Lung (tissue), 12 donors: Measurements from ENCODE around the gene PCDHGA1. TPM values are rescaled to one million over a fixed set of nuclear protein-coding genes. Genes with fewer than 3 reads are reported as not detected.
"Not testable (repeated sequence)": the region's sequence is repeated elsewhere in the genome, so short reads cannot be mapped to it uniquely, and the experiment has no call there.

Experiments
- ATAC-seq: fragments of 200-7000 bp; cut with Tn5 transposase; one replicate; pipeline ENCODE4 v1.9.1; 2020; ENCODE audit warnings: moderate number of reproducible peaks; ENCODE audit not compliant: insufficient read depth, low FRiP score
- DNase-seq, 3 donors: peaks; one replicate each; pipeline ENCODE4 v3.0.0-alpha.2; 2013 to 2017
- H3K27ac ChIP-seq, 2 donors: one replicate each; pipeline ENCODE4 v1.5.1; 2013; ENCODE audit warnings: mild to moderate bottlenecking in 2 of 2, moderate library complexity in 2 of 2, control low read depth in 1 of 2, inconsistent platforms in 1 of 2, low read depth in 1 of 2, low read length in 1 of 2
- H3K27me3 ChIP-seq, 3 donors: one replicate each; pipeline ENCODE4 v1.5.1; 2013; ENCODE audit warnings: low read length in 2 of 3; ENCODE audit not compliant: control insufficient read depth in 3 of 3, insufficient read depth in 3 of 3
- H3K36me3 ChIP-seq, 4 donors: one replicate each; pipeline ENCODE4 v1.5.1; 2013; ENCODE audit warnings: low read length in 4 of 4, mild to moderate bottlenecking in 1 of 4, moderate library complexity in 1 of 4; ENCODE audit not compliant: control insufficient read depth in 4 of 4, insufficient read depth in 4 of 4
- H3K4me1 ChIP-seq, 5 donors: one replicate each; pipeline ENCODE4 v1.5.1; 2013; ENCODE audit warnings: low read length in 5 of 5, mild to moderate bottlenecking in 2 of 5, moderate library complexity in 1 of 5; ENCODE audit not compliant: control insufficient read depth in 5 of 5, insufficient read depth in 5 of 5
- H3K4me3 ChIP-seq: one replicate; pipeline ENCODE4 v1.5.1; 2013; ENCODE audit warnings: mild to moderate bottlenecking, control low read depth, moderate library complexity
- H3K9ac ChIP-seq, 2 donors: one replicate each; pipeline ENCODE4 v1.5.1; 2013; ENCODE audit warnings: low read length in 2 of 2, control low read depth in 1 of 2; ENCODE audit not compliant: insufficient read depth in 1 of 2
- H3K9me3 ChIP-seq, 4 donors: one replicate each; pipeline ENCODE4 v1.5.1; 2013; ENCODE audit warnings: low read length in 3 of 4, mild to moderate bottlenecking in 1 of 4, moderate library complexity in 1 of 4; ENCODE audit not compliant: control insufficient read depth in 4 of 4, insufficient read depth in 3 of 4
- WGBS, 2 donors: extraction: QIAGEN DNeasy Blood & Tissue Kit; methylation state at CpG; one replicate each; pipeline ENCODE4 v1.1.7; 2013; 5-methylcytosine and 5-hydroxymethylcytosine counted together
- polyA plus RNA-seq, 2 donors: library from polyadenylated mRNA; stranded (reverse); fragments of 200-250 nt; gene quantifications; one replicate each; pipeline ENCODE4 v1.2.1, GENCODE V29; 2013
- total RNA-seq, 2 donors: library from RNA; depleted of rRNA in 1 of 2; stranded (reverse); fragments of >200 nt in 1 of 2; gene quantifications; one replicate each; pipeline ENCODE4 v1.2.1, GENCODE V29; 2014 to 2021
- TF ChIP-seq, protein P1 (sequence below): IDR thresholded peaks from 2 replicates; pipeline ENCODE4 v1.5.1; 2012; ENCODE audit warnings: mild to moderate bottlenecking; ENCODE audit errors: control extremely low read depth, extremely low read depth
- donor health status: control.
- donor health status: control.
- donor health status: Bipolar disorder and iron deficiency.
- donor health status: healthy.
- donor health status: DM: yes; HTN: yes; CAD: no.

PCDHGA1 gene
- total and polyA plus RNA-seq, 4 donors = 0.15 to 0.71 (median 0.36) TPM

DNA sequence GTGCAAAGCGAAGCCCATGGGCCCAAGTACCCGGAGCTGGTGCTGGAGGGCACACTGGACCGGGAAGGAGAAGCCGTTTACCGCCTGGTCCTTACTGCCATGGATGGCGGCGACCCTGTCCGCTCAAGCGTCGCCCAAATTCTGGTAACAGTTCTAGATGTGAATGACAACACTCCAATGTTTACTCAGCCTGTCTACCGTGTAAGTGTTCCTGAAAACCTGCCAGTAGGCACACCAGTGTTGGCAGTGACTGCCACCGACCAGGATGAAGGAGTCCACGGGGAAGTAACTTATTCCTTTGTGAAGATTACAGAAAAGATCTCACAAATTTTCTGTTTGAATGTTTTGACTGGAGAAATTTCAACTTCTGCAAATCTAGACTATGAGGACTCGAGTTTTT, 44.3 kb downstream of the PCDHGA1 start:
- peaks cover 4 to 62% (median 31%) of the 10 kb centered on the region in 4 donors for H3K9me3 ChIP-seq
- TF ChIP-seq, protein P1, sequence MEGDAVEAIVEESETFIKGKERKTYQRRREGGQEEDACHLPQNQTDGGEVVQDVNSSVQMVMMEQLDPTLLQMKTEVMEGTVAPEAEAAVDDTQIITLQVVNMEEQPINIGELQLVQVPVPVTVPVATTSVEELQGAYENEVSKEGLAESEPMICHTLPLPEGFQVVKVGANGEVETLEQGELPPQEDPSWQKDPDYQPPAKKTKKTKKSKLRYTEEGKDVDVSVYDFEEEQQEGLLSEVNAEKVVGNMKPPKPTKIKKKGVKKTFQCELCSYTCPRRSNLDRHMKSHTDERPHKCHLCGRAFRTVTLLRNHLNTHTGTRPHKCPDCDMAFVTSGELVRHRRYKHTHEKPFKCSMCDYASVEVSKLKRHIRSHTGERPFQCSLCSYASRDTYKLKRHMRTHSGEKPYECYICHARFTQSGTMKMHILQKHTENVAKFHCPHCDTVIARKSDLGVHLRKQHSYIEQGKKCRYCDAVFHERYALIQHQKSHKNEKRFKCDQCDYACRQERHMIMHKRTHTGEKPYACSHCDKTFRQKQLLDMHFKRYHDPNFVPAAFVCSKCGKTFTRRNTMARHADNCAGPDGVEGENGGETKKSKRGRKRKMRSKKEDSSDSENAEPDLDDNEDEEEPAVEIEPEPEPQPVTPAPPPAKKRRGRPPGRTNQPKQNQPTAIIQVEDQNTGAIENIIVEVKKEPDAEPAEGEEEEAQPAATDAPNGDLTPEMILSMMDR = no peak
- peaks cover 0 to 9% (median 0%) of the 10 kb centered on the region in 4 donors for H3K36me3 ChIP-seq
- WGBS, 2 donors = 54 to 64% methylated on average over 14 of the region's 14 CpGs
- H3K4me3 ChIP-seq = peak overlapping the region; percentile 5
- no peak overlapping the region for H3K27ac ChIP-seq
- H3K4me1 ChIP-seq = no peaks in the 10 kb centered on the region
- ATAC-seq = no peak
- peaks cover 0 to 3% (median 0%) of the 10 kb centered on the region in 3 donors for H3K27me3 ChIP-seq
- DNase-seq = no peak
- H3K9ac ChIP-seq = no peak overlapping the region

DNA sequence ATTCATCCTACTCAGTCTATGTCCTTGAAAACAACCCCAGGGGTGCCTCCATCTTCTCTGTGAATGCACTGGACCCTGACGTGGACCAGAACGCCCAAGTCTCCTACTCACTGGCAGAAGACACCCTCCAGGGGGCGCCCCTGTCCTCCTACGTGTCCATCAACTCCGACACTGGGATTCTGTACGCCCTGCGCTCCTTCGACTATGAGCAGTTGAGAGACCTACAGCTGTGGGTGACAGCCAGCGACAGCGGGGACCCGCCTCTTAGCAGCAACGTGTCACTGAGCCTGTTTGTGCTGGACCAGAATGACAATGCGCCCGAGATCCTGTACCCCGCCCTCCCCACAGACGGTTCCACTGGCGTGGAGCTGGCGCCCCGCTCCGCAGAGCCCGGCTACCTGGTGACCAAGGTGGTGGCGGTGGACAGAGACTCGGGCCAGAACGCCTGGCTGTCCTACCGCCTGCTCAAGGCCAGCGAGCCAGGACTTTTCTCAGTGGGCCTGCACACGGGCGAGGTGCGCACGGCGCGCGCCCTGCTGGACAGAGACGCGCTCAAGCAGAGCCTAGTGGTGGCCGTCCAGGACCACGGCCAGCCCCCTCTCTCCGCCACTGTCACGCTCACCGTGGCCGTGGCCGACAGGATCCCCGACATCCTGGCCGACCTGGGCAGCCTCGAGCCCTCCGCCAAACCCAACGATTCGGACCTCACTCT, 45.3 kb downstream of the PCDHGA1 start:
- not testable (repeated sequence) for ATAC-seq
- 44 to 51% methylated on average over 32 to 43 of the region's 48 CpGs for WGBS, 2 donors
- H3K9me3 ChIP-seq = peaks cover 8 to 58% (median 27%) of the 10 kb centered on the region in 4 donors

DNA sequence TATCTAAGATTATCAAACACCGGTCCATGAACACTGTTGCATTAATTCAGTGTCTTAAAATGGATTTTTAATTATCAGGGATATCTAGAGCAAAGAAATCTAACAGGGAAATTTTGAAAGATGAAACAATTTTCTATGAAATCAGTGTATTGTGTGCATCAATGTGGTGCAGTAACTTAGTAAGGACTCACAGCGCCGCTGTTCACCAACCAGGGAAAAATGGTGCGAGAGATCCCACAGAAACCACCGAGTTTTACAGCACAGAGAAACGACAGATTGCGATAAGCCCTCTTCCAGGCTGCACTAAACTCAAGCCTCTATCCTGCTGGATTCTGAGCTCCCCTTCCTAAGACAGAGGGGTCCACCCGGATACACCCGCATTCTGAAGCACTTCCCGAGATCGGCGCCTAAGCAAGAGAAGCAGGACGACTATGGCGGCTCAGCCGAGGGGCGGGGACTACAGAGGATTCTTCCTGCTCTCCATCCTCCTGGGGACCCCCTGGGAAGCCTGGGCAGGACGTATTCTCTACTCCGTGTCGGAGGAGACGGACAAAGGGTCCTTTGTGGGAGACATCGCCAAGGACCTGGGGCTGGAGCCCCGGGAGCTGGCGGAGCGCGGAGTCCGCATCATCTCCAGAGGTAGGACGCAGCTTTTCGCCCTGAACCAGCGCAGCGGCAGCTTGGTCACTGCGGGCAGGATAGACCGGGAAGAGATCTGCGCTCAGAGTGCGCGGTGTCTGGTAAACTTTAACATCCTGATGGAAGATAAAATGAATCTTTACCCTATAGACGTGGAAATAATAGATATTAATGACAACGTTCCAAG, 52.4 kb downstream of the PCDHGA1 start, which contains the start of gene PCDHGA7:
TSS of gene PCDHGA7 (plus strand) at position 274 of the 826 bp plus-strand sequence. CDS start at position 432, 158 bp downstream.
- 14 to 15% methylated on average over 37 of the region's 37 CpGs for WGBS, 2 donors
- Histone ChIP-seq H3K27me3 (peaks cover 0 to 5% (median 0%) of the 10 kb centered on the region in 3 donors), H3K9ac (no peak within 1 kb of the TSS), H3K4me1 (no peaks in the 10 kb centered on the region), H3K4me3 (no peak within 1 kb of the TSS), H3K9me3 (peaks cover 8 to 40% (median 23%) of the 10 kb centered on the region in 4 donors), H3K27ac (no peak within 1 kb of the TSS), H3K36me3 (no peaks in the 10 kb centered on the region)
- TF ChIP-seq, protein P1 = no peak
- DNase-seq (peak in 1 of 3 donors; percentile 6), ATAC-seq (no peak)

More for the DNA sequence above, 45.3 kb downstream of the PCDHGA1 start:
- DNase-seq, H3K36me3 ChIP-seq, H3K27me3 ChIP-seq, H3K4me3 ChIP-seq, H3K4me1 ChIP-seq, H3K9ac ChIP-seq, H3K27ac ChIP-seq: not testable (repeated sequence)

DNA sequence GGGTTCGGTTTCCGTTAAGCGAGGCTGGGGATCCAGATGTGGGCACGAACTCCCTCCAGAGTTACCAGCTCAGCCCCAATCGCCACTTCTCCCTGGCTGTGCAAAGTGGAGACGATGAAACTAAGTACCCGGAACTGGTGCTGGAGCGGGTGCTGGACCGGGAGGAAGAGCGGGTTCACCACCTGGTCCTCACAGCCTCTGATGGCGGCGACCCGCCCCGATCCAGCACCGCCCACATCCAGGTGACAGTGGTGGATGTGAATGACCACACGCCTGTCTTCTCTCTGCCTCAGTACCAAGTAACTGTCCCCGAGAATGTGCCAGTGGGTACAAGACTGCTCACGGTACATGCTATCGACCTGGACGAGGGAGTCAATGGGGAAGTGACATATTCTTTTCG, 53.0 kb downstream of the PCDHGA1 start:
- no peaks in the 10 kb centered on the region for H3K4me1 ChIP-seq
- ATAC-seq (no peak), DNase-seq (no peak)
- TF ChIP-seq, protein P1 = no peak
- H3K36me3 ChIP-seq = peaks cover 0 to 3% (median 0%) of the 10 kb centered on the region in 4 donors
- H3K9ac ChIP-seq = no peak overlapping the region
- peaks cover 8 to 39% (median 23%) of the 10 kb centered on the region in 4 donors for H3K9me3 ChIP-seq
- no peak overlapping the region for H3K27ac ChIP-seq
- 30 to 37% methylated on average over 21 of the region's 21 CpGs for WGBS, 2 donors
- no peak overlapping the region for H3K4me3 ChIP-seq
- H3K27me3 ChIP-seq = peaks cover 0 to 5% (median 0%) of the 10 kb centered on the region in 3 donors
